GM23338 (cell line): Measurements from ENCODE around the gene CDYL2. TPM values are rescaled to one million over a fixed set of nuclear protein-coding genes. Genes with fewer than 3 reads are reported as not detected.

Source experiments
- ATAC-seq: fragments of 200-7000 bp; cut with Tn5 transposase; 3 replicates; pipeline ENCODE4 v1.9.1; 2020
- DNase-seq: peaks from one replicate; pipeline ENCODE4 v3.0.0-alpha.2; 2015; ENCODE audit warnings: low spot score
- H2AFZ ChIP-seq: fragments of 200-600 bp; sonication (generic); 2 replicates; pipeline ENCODE4 v1.8.0; 2016; ENCODE audit warnings: antibody characterized with exemption, mild to moderate bottlenecking, moderate library complexity
- H3F3A ChIP-seq: fragments of 200-600 bp; sonication (generic); replicated peaks from 2 replicates; pipeline ENCODE4 v1.8.0; 2017; ENCODE audit warnings: antibody characterized with exemption, mixed run types, low read depth
- H3K27ac ChIP-seq: fragments of 200-600 bp; sonication (generic); 2 replicates; pipeline ENCODE4 v1.6.1; 2016; ENCODE audit warnings: low read depth
- H3K27me3 ChIP-seq: fragments of 200-600 bp; sonication (generic); 2 replicates; pipeline ENCODE4 v1.8.0; 2016; ENCODE audit warnings: mild to moderate bottlenecking, mixed run types, moderate library complexity; ENCODE audit not compliant: insufficient read depth
- H3K36me3 ChIP-seq: fragments of 200-600 bp; sonication (generic); 2 replicates; pipeline ENCODE4 v1.8.0; 2016; ENCODE audit warnings: mild to moderate bottlenecking; ENCODE audit not compliant: insufficient read depth
- H3K4me1 ChIP-seq: fragments of 200-600 bp; sonication (generic); 2 replicates; pipeline ENCODE4 v1.8.0; 2016; ENCODE audit warnings: mild to moderate bottlenecking, moderate library complexity; ENCODE audit not compliant: insufficient read depth
- H3K4me2 ChIP-seq: fragments of 200-600 bp; sonication (generic); 2 replicates; pipeline ENCODE4 v1.7.1; 2017; ENCODE audit warnings: mixed run types
- H3K4me3 ChIP-seq: fragments of 200-600 bp; sonication (generic); 2 replicates; pipeline ENCODE4 v1.6.1; 2016; ENCODE audit warnings: mixed run types
- H3K79me2 ChIP-seq: fragments of 200-600 bp; sonication (generic); replicated peaks from 2 replicates; pipeline ENCODE4 v1.8.0; 2017; ENCODE audit warnings: mild to moderate bottlenecking; ENCODE audit not compliant: insufficient read depth
- H3K9me2 ChIP-seq: fragments of 200-600 bp; sonication (generic); 2 replicates; pipeline ENCODE4 v1.8.0; 2017; ENCODE audit not compliant: insufficient read depth
- H4K20me1 ChIP-seq: fragments of 200-600 bp; sonication (generic); replicated peaks from 2 replicates; pipeline ENCODE4 v1.8.0; 2017; ENCODE audit warnings: mild to moderate bottlenecking; ENCODE audit not compliant: insufficient read depth
- H3K27ac Mint-ChIP-seq: 2 replicates; pipeline ENCODE4 v1.8.0; 2020; ENCODE audit warnings: inconsistent platforms, mild to moderate bottlenecking, moderate library complexity, mixed read lengths
- H3K27me3 Mint-ChIP-seq: 3 replicates; pipeline ENCODE4 v1.8.0; 2022; ENCODE audit warnings: low read depth, mild to moderate bottlenecking, moderate library complexity, mixed read lengths, inconsistent platforms; ENCODE audit not compliant: insufficient read depth, poor library complexity
- H3K36me3 Mint-ChIP-seq: 3 replicates; pipeline ENCODE4 v1.8.0; 2021; ENCODE audit warnings: low read depth, mild to moderate bottlenecking, inconsistent platforms, moderate library complexity, mixed read lengths
- H3K4me1 Mint-ChIP-seq: 3 replicates; pipeline ENCODE4 v1.8.0; 2020; ENCODE audit warnings: mild to moderate bottlenecking, inconsistent platforms, mixed read lengths
- H3K4me3 Mint-ChIP-seq: 3 replicates; pipeline ENCODE4 v1.8.0; 2021; ENCODE audit warnings: moderate library complexity, mild to moderate bottlenecking, inconsistent platforms, mixed read lengths
- H3K9me3 Mint-ChIP-seq: 3 replicates; pipeline ENCODE4 v1.8.0; 2020; ENCODE audit warnings: moderate library complexity, mild to moderate bottlenecking, inconsistent platforms, mixed read lengths
- CREB1 ChIP-seq: fragments of 250-450 bp; sonication (Bioruptor Pico); IDR thresholded peaks from 2 replicates; pipeline ENCODE4 v1.5.0; 2020; ENCODE audit warnings: low read depth, mild to moderate bottlenecking, moderate library complexity
- EZH2 ChIP-seq: fragments of 200-600 bp; sonication (generic); IDR thresholded peaks from one replicate; pipeline ENCODE4 v1.8.0; 2017; ENCODE audit warnings: antibody characterized with exemption, mild to moderate bottlenecking, low read depth; ENCODE audit not compliant: unreplicated experiment
- EZH2phosphoT487 ChIP-seq: fragments of 200-600 bp; sonication (generic); IDR thresholded peaks from one replicate; pipeline ENCODE4 v1.8.1; 2018; ENCODE audit warnings: antibody characterized with exemption; ENCODE audit not compliant: unreplicated experiment
- JUNB ChIP-seq: IDR thresholded peaks from one replicate; pipeline ENCODE4 v1.6.1; 2016; ENCODE audit warnings: antibody characterized with exemption; ENCODE audit not compliant: unreplicated experiment
- NANOG ChIP-seq: IDR thresholded peaks from 2 replicates; pipeline ENCODE4 v1.6.1; 2016; ENCODE audit warnings: antibody characterized with exemption, borderline replicate concordance
- POLR2AphosphoS5 ChIP-seq: IDR thresholded peaks from 2 replicates; pipeline ENCODE4 v1.6.1; 2016; ENCODE audit warnings: antibody characterized with exemption, low read depth
- STAT1 ChIP-seq: IDR thresholded peaks from one replicate; pipeline ENCODE4 v1.6.1; 2016; ENCODE audit warnings: antibody characterized with exemption; ENCODE audit not compliant: unreplicated experiment
- ZNF114 ChIP-seq: fragments of 250-450 bp; sonication (Bioruptor Pico); IDR thresholded peaks from 2 replicates; pipeline ENCODE4 v1.5.0; 2020; ENCODE audit warnings: mild to moderate bottlenecking, moderate library complexity
- ZNF331 ChIP-seq: fragments of 250-450 bp; sonication (Bioruptor Pico); IDR thresholded peaks from 2 replicates; pipeline ENCODE4 v1.5.0; 2020; ENCODE audit warnings: low read depth, mild to moderate bottlenecking, moderate library complexity
- polyA plus RNA-seq: library from polyadenylated mRNA; unstranded; fragments of >200 nt; fragmentation: Nextera tagmentation; extraction: Ambion mirVana; gene quantifications from 2 replicates; pipeline ENCODE4 v1.2.1, GENCODE V29; 2016
- total RNA-seq: library from RNA; depleted of rRNA; stranded (reverse); fragments of >200 nt; shearing (Covaris generic); gene quantifications from 2 replicates; pipeline ENCODE4 v1.2.3, GENCODE V29; 2014
- TF ChIP-seq, protein P1 (sequence below): fragments of 250-450 bp; sonication (Bioruptor Pico); IDR thresholded peaks from 2 replicates; pipeline ENCODE4 v1.5.0; 2020; ENCODE audit warnings: mild to moderate bottlenecking, moderate library complexity
- TF ChIP-seq, protein P2 (sequence below), 2 experiments: fragments of 200-600 bp in 1 of 2; sonication (generic) in 1 of 2; conservative IDR thresholded peaks; 2 replicates each; pipeline versions ENCODE4 v1.5.1 to v1.6.1; 2016 to 2017; ENCODE audit warnings: antibody characterized with exemption in 2 of 2, low read depth in 2 of 2, mild to moderate bottlenecking in 2 of 2, moderate library complexity in 1 of 2
- TF ChIP-seq, protein P3 (sequence below): IDR thresholded peaks from one replicate; pipeline ENCODE4 v1.6.1; 2018; ENCODE audit warnings: antibody characterized with exemption; ENCODE audit not compliant: unreplicated experiment
- TF ChIP-seq, protein P4 (sequence below): IDR thresholded peaks from 2 replicates; pipeline ENCODE4 v1.6.1; 2016; ENCODE audit warnings: antibody characterized with exemption

Gene CDYL2
- total and polyA plus RNA-seq, 2 experiments from 2014 or later = 0.82 to 4.3 TPM

DNA sequence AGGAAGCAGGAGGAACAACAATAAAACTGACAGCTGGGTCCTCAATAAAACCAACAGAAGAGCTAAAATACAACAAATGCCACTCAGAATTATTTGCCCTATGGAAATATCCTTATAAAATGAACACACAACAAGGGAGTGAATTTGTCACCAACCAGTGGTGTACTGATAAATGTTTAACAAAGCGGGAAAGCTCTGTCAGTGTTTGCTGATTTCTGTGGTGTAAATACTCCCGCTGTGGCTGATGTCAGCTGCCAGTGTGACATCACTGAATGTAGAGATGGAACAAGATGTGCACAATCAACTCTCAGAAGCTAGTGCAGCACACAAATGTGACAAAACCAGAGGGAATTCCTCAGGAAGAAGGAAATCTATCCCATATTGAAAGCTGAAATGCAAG lies 51.9 kb downstream of the CDYL2 start:
- Histone ChIP-seq H3K4me3 (no peak overlapping the region), H3K4me1 (peaks cover 8% of the 10 kb centered on the region; the same call in 1 of the 2 replicates), H3K27ac (no peak overlapping the region), H3K36me3 (no peaks in the 10 kb centered on the region), H3K79me2 (no peaks in the 10 kb centered on the region), H3K9me2 (no peaks in the 10 kb centered on the region), H2AFZ (no peak overlapping the region), H3K4me2 (no peak overlapping the region), H3K27me3 (no peaks in the 10 kb centered on the region), H4K20me1 (no peaks in the 10 kb centered on the region), H3F3A (no peaks in the 10 kb centered on the region)
- ATAC-seq (no peak), DNase-seq (no peak)
- Mint-ChIP-seq H3K27me3 (no peaks in the 10 kb centered on the region), H3K9me3 (no peaks in the 10 kb centered on the region), H3K36me3 (no peaks in the 10 kb centered on the region), H3K27ac (no peak overlapping the region), H3K4me1 (peaks cover 4% of the 10 kb centered on the region), H3K4me3 (no peak overlapping the region)
- TF ChIP-seq NANOG = no peak
- no peak for TF ChIP-seq JUNB
- no peak for TF ChIP-seq POLR2AphosphoS5
- TF ChIP-seq, protein P1, sequence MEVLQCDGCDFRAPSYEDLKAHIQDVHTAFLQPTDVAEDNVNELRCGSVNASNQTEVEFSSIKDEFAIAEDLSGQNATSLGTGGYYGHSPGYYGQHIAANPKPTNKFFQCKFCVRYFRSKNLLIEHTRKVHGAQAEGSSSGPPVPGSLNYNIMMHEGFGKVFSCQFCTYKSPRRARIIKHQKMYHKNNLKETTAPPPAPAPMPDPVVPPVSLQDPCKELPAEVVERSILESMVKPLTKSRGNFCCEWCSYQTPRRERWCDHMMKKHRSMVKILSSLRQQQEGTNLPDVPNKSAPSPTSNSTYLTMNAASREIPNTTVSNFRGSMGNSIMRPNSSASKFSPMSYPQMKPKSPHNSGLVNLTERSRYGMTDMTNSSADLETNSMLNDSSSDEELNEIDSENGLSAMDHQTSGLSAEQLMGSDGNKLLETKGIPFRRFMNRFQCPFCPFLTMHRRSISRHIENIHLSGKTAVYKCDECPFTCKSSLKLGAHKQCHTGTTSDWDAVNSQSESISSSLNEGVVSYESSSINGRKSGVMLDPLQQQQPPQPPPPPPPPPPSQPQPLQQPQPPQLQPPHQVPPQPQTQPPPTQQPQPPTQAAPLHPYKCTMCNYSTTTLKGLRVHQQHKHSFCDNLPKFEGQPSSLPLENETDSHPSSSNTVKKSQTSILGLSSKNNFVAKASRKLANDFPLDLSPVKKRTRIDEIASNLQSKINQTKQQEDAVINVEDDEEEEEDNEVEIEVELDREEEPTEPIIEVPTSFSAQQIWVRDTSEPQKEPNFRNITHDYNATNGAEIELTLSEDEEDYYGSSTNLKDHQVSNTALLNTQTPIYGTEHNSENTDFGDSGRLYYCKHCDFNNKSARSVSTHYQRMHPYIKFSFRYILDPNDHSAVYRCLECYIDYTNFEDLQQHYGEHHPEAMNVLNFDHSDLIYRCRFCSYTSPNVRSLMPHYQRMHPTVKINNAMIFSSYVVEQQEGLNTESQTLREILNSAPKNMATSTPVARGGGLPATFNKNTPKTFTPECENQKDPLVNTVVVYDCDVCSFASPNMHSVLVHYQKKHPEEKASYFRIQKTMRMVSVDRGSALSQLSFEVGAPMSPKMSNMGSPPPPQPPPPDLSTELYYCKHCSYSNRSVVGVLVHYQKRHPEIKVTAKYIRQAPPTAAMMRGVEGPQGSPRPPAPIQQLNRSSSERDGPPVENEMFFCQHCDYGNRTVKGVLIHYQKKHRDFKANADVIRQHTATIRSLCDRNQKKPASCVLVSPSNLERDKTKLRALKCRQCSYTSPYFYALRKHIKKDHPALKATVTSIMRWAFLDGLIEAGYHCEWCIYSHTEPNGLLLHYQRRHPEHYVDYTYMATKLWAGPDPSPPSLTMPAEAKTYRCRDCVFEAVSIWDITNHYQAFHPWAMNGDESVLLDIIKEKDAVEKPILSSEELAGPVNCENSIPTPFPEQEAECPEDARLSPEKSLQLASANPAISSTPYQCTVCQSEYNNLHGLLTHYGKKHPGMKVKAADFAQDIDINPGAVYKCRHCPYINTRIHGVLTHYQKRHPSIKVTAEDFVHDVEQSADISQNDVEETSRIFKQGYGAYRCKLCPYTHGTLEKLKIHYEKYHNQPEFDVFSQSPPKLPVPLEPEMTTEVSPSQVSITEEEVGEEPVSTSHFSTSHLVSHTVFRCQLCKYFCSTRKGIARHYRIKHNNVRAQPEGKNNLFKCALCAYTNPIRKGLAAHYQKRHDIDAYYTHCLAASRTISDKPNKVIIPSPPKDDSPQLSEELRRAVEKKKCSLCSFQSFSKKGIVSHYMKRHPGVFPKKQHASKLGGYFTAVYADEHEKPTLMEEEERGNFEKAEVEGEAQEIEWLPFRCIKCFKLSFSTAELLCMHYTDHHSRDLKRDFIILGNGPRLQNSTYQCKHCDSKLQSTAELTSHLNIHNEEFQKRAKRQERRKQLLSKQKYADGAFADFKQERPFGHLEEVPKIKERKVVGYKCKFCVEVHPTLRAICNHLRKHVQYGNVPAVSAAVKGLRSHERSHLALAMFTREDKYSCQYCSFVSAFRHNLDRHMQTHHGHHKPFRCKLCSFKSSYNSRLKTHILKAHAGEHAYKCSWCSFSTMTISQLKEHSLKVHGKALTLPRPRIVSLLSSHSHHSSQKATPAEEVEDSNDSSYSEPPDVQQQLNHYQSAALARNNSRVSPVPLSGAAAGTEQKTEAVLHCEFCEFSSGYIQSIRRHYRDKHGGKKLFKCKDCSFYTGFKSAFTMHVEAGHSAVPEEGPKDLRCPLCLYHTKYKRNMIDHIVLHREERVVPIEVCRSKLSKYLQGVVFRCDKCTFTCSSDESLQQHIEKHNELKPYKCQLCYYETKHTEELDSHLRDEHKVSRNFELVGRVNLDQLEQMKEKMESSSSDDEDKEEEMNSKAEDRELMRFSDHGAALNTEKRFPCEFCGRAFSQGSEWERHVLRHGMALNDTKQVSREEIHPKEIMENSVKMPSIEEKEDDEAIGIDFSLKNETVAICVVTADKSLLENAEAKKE = no peak
- no peak for TF ChIP-seq STAT1
- no peak for TF ChIP-seq CREB1
- TF ChIP-seq EZH2 = no peak
- TF ChIP-seq, protein P2, sequence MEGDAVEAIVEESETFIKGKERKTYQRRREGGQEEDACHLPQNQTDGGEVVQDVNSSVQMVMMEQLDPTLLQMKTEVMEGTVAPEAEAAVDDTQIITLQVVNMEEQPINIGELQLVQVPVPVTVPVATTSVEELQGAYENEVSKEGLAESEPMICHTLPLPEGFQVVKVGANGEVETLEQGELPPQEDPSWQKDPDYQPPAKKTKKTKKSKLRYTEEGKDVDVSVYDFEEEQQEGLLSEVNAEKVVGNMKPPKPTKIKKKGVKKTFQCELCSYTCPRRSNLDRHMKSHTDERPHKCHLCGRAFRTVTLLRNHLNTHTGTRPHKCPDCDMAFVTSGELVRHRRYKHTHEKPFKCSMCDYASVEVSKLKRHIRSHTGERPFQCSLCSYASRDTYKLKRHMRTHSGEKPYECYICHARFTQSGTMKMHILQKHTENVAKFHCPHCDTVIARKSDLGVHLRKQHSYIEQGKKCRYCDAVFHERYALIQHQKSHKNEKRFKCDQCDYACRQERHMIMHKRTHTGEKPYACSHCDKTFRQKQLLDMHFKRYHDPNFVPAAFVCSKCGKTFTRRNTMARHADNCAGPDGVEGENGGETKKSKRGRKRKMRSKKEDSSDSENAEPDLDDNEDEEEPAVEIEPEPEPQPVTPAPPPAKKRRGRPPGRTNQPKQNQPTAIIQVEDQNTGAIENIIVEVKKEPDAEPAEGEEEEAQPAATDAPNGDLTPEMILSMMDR (conservative IDR thresholded peaks at IDR 0.05; ENCODE audit: low read depth in 2 of 2) = no peak
- TF ChIP-seq ZNF331 (CRISPR knock-in tag) = no peak
- TF ChIP-seq EZH2phosphoT487 = no peak
- TF ChIP-seq, protein P3, sequence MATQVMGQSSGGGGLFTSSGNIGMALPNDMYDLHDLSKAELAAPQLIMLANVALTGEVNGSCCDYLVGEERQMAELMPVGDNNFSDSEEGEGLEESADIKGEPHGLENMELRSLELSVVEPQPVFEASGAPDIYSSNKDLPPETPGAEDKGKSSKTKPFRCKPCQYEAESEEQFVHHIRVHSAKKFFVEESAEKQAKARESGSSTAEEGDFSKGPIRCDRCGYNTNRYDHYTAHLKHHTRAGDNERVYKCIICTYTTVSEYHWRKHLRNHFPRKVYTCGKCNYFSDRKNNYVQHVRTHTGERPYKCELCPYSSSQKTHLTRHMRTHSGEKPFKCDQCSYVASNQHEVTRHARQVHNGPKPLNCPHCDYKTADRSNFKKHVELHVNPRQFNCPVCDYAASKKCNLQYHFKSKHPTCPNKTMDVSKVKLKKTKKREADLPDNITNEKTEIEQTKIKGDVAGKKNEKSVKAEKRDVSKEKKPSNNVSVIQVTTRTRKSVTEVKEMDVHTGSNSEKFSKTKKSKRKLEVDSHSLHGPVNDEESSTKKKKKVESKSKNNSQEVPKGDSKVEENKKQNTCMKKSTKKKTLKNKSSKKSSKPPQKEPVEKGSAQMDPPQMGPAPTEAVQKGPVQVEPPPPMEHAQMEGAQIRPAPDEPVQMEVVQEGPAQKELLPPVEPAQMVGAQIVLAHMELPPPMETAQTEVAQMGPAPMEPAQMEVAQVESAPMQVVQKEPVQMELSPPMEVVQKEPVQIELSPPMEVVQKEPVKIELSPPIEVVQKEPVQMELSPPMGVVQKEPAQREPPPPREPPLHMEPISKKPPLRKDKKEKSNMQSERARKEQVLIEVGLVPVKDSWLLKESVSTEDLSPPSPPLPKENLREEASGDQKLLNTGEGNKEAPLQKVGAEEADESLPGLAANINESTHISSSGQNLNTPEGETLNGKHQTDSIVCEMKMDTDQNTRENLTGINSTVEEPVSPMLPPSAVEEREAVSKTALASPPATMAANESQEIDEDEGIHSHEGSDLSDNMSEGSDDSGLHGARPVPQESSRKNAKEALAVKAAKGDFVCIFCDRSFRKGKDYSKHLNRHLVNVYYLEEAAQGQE = no peak
- TF ChIP-seq, protein P4, sequence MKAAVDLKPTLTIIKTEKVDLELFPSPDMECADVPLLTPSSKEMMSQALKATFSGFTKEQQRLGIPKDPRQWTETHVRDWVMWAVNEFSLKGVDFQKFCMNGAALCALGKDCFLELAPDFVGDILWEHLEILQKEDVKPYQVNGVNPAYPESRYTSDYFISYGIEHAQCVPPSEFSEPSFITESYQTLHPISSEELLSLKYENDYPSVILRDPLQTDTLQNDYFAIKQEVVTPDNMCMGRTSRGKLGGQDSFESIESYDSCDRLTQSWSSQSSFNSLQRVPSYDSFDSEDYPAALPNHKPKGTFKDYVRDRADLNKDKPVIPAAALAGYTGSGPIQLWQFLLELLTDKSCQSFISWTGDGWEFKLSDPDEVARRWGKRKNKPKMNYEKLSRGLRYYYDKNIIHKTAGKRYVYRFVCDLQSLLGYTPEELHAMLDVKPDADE = no peak
- TF ChIP-seq ZNF114 (CRISPR knock-in tag) = no peak
